B cell (primary cell): ENCODE measurements around the gene SWAP70. TPM values are rescaled to one million over a fixed set of nuclear protein-coding genes. Genes with fewer than 3 reads are reported as not detected.

Experiments
- ATAC-seq: fragments of 200-7000 bp; cut with Tn5 transposase; one replicate; pipeline ENCODE4 v1.10.0; 2021; ENCODE audit warnings: low read depth, mild to moderate bottlenecking, moderate number of reproducible peaks, moderate library complexity
- CTCF ChIA-PET: fragments of 350-600 bp; sonication (Branson Sonifier 250); formaldehyde crosslinking; loops from one replicate; lab custom pipeline; 2021; ENCODE audit warnings: antibody characterized with exemption, inconsistent platforms; lab: Charles Lee
- POLR2A ChIA-PET: fragments of 350-600 bp; sonication (Branson Sonifier 250); formaldehyde crosslinking; loops from one replicate; lab custom pipeline; 2021; ENCODE audit warnings: antibody characterized with exemption; lab: Charles Lee
- DNase-seq: peaks from one replicate; pipeline ENCODE4 v3.0.0; 2013
- H2AFZ ChIP-seq: 2 replicates; pipeline ENCODE4 v1.6.1; 2012; ENCODE audit warnings: mild to moderate bottlenecking, low read depth, low read length; ENCODE audit not compliant: insufficient read depth, poor library complexity, severe bottlenecking
- H3K27ac ChIP-seq, 2 donors: 1 replicate in 1 of 2; 2 replicates in 1 of 2; pipeline ENCODE4 v1.5.1; 2012 to 2013; ENCODE audit warnings: low read length in 2 of 2, mild to moderate bottlenecking in 2 of 2, moderate library complexity in 1 of 2
- H3K27me3 ChIP-seq, 4 experiments: fragments of 200-600 bp in 1 of 4; sonication (generic) in 1 of 4; replicated peaks in 1 of 4; 1 replicate in 2 of 4; 2 replicates in 2 of 4; pipeline versions ENCODE4 v1.6.1 to v1.7.0; 2013 to 2016; ENCODE audit warnings: low read length in 3 of 4, mild to moderate bottlenecking in 2 of 4, mixed read lengths in 1 of 4, moderate library complexity in 1 of 4; ENCODE audit not compliant: insufficient read depth in 4 of 4, control insufficient read depth in 3 of 4; ENCODE audit errors: control extremely low read depth in 1 of 4
- H3K36me3 ChIP-seq, 2 experiments: replicated peaks in 1 of 2; 1 replicate in 1 of 2; 2 replicates in 1 of 2; pipeline versions ENCODE4 v1.6.1 to v1.7.1; 2013; ENCODE audit warnings: low read length in 1 of 2; ENCODE audit not compliant: insufficient read depth in 2 of 2, control insufficient read depth in 1 of 2; ENCODE audit errors: control extremely low read depth in 1 of 2, extremely low read depth in 1 of 2
- H3K4me1 ChIP-seq, 2 donors: fragments of 200-600 bp in 1 of 2; sonication (generic) in 1 of 2; 1 replicate in 1 of 2; 2 replicates in 1 of 2; pipeline versions ENCODE4 v1.5.1 to v1.6.1; 2013 to 2017; ENCODE audit warnings: low read length in 2 of 2; ENCODE audit not compliant: control insufficient read depth in 2 of 2, insufficient read depth in 2 of 2
- H3K4me2 ChIP-seq: replicated peaks from 2 replicates; pipeline ENCODE3; 2012; ENCODE audit warnings: mild to moderate bottlenecking, low read depth, low read length; ENCODE audit not compliant: poor library complexity, severe bottlenecking
- H3K4me3 ChIP-seq, 5 experiments: fragments of 200-600 bp in 1 of 5; sonication (generic) in 1 of 5; 1 replicate in 3 of 5; 2 replicates in 2 of 5; pipeline versions ENCODE4 v1.5.1 to v1.7.0; 2011 to 2016; ENCODE audit warnings: low read length in 4 of 5, mild to moderate bottlenecking in 4 of 5, low read depth in 2 of 5, control low read depth in 1 of 5, moderate library complexity in 1 of 5; ENCODE audit not compliant: insufficient read depth in 1 of 5; ENCODE audit errors: control extremely low read depth in 1 of 5, extremely low read depth in 1 of 5
- H3K79me2 ChIP-seq: fragments of 200-600 bp; sonication (generic); one replicate; pipeline ENCODE4 v1.6.0; 2016; ENCODE audit warnings: low read length; ENCODE audit not compliant: control insufficient read depth, insufficient read depth
- H3K9ac ChIP-seq: fragments of 200-600 bp; sonication (generic); 2 replicates; pipeline ENCODE4 v1.6.1; 2017; ENCODE audit warnings: mild to moderate bottlenecking, low read length, moderate library complexity
- H3K9me3 ChIP-seq, 3 donors: one replicate each; pipeline versions ENCODE4 v1.6.1 to v1.7.1; 2013; ENCODE audit warnings: low read length in 2 of 3; ENCODE audit not compliant: control insufficient read depth in 2 of 3, insufficient read depth in 1 of 3; ENCODE audit errors: control extremely low read depth in 1 of 3
- H4K20me1 ChIP-seq: 2 replicates; pipeline ENCODE4 v1.6.0; 2012; ENCODE audit warnings: mild to moderate bottlenecking, low read length; ENCODE audit not compliant: insufficient read depth, control insufficient read depth, poor library complexity, severe bottlenecking
- H3K27ac Mint-ChIP-seq: one replicate; pipeline ENCODE4 v1.8.0; 2021; ENCODE audit warnings: mixed read lengths
- H3K27me3 Mint-ChIP-seq: one replicate; pipeline ENCODE4 v1.8.0; 2021; ENCODE audit warnings: mixed read lengths
- H3K4me1 Mint-ChIP-seq: one replicate; pipeline ENCODE4 v1.8.0; 2021; ENCODE audit warnings: mixed read lengths
- H3K4me3 Mint-ChIP-seq: one replicate; pipeline ENCODE4 v1.8.0; 2021; ENCODE audit warnings: mixed read lengths
- H3K9me3 Mint-ChIP-seq: one replicate; pipeline ENCODE4 v1.8.0; 2022; ENCODE audit warnings: mixed read lengths; ENCODE audit not compliant: insufficient read depth
- CTCF ChIP-seq: fragments of 200-600 bp; IDR thresholded peaks from one replicate; pipeline ENCODE4 v1.8.0; 2022; ENCODE audit warnings: antibody characterized with exemption, mild to moderate bottlenecking
- EZH2 ChIP-seq: IDR thresholded peaks from 2 replicates; pipeline ENCODE4 v1.6.1; 2012; ENCODE audit warnings: borderline replicate concordance, low read depth, mild to moderate bottlenecking, moderate library complexity, low read length; ENCODE audit not compliant: insufficient read depth, poor library complexity, severe bottlenecking
- WGBS: methylation state at CpG from one replicate; pipeline ENCODE4 v1.1.5; 2013; ENCODE audit warnings: missing lambda C conversion rate; ENCODE audit not compliant: insufficient coverage; 5-methylcytosine and 5-hydroxymethylcytosine counted together
- intact Hi-C: fragments of 100-400 bp; cut with micrococcal nuclease; formaldehyde crosslinking; loops from one replicate; pipeline ENCODE4 v1.10.0; 2022
- polyA plus RNA-seq: library from polyadenylated mRNA; depleted of rRNA; stranded (reverse); fragments of >200 nt; gene quantifications from 2 replicates; pipeline ENCODE4 v1.2.3, GENCODE V29; 2012
- total RNA-seq, 2 donors: library from RNA; stranded (reverse); fragments of 120-200 nt in 1 of 2; gene quantifications; 1 replicate in 1 of 2; 2 replicates in 1 of 2; pipeline versions ENCODE4 v1.2.3 to v1.2.4, GENCODE V29; 2013 to 2022

Gene SWAP70
- total and polyA plus RNA-seq, 2 donors (not counting 1 experiment from before 2014, with no cell fraction given), result 69.8 to 200 TPM

- Histone ChIP-seq H3K9ac (no peak overlapping the region), H3K27me3 (no peaks in the 10 kb centered on the region), H3K27ac (peak overlapping the region; percentile 60 to 66), H3K36me3 (peaks cover 0 to 56% of the 10 kb centered on the region in 2 experiments), H2AFZ (no peak overlapping the region), H3K4me2 (peak overlapping the region; percentile 41), H3K4me3 (no peak overlapping the region), H3K9me3 (peaks cover 0 to 1% (median 0%) of the 10 kb centered on the region in 3 donors), H3K79me2 (peaks cover 98% of the 10 kb centered on the region), H3K4me1 (peaks cover 82 to 91% of the 10 kb centered on the region in 2 donors), H4K20me1 (peaks cover 36% of the 10 kb centered on the region)
- CTCF ChIA-PET, result interaction anchor here (0.6 to 4.4 kb wide), 18 partner anchors 10 to 210 kb away, joined by 3 to 33 read pairs (median 4); partner anchors contain the start of gene WEE1
- Mint-ChIP-seq H3K27ac (peak overlapping the region; percentile 90), H3K4me3 (peak overlapping the region; percentile 58), H3K4me1 (peaks cover 77% of the 10 kb centered on the region), H3K9me3 (peaks cover 3% of the 10 kb centered on the region), H3K27me3 (no peaks in the 10 kb centered on the region)
- DNase-seq (peak; percentile 79), ATAC-seq (peak; percentile 69)
- POLR2A ChIA-PET, result interaction anchor here (0.9 to 1.6 kb wide), 6 partner anchors 16 to 102 kb away, joined by 3 to 9 read pairs (median 5); no protein-coding TSS in a partner anchor
- 25% methylated on average over 4 of the region's 4 CpGs for WGBS
- TF ChIP-seq EZH2, result no peak
- intact Hi-C loops, result loop anchor here (1.0 to 2.0 kb wide), 2 partner anchors 24 to 102 kb away; no protein-coding TSS in a partner anchor
These were observed 52.6 kb downstream of the SWAP70 start for GRCh38 chr11:9716275-9717039.

- H3K9me3 Mint-ChIP-seq, result peaks cover 3% of the 10 kb centered on the region
- peak overlapping the region; percentile 90 for H3K27ac Mint-ChIP-seq
- H3K27me3 ChIP-seq, result no peaks in the 10 kb centered on the region
- peaks cover 82 to 88% of the 10 kb centered on the region in 2 donors for H3K4me1 ChIP-seq
- no peak overlapping the region for H3K9ac ChIP-seq
- H3K9me3 ChIP-seq, result peaks cover 0 to 1% (median 0%) of the 10 kb centered on the region in 3 donors
- H3K27me3 Mint-ChIP-seq, result no peaks in the 10 kb centered on the region
- H3K79me2 ChIP-seq, result peaks cover 98% of the 10 kb centered on the region
- H3K4me3 Mint-ChIP-seq, result peak overlapping the region; percentile 58
- WGBS, result 5% methylated on average over 3 of the region's 3 CpGs
- H4K20me1 ChIP-seq, result peaks cover 31% of the 10 kb centered on the region
- H3K4me3 ChIP-seq, result no peak overlapping the region
- ATAC-seq (no peak), DNase-seq (no peak)
- H3K4me2 ChIP-seq, result peak overlapping the region; percentile 41
- no peak overlapping the region for H2AFZ ChIP-seq
- H3K4me1 Mint-ChIP-seq, result peaks cover 75% of the 10 kb centered on the region
- ChIA-PET CTCF (interaction anchor here (0.6 to 4.4 kb wide), 12 partner anchors 9 to 116 kb away, joined by 3 to 33 read pairs (median 4); no protein-coding TSS in a partner anchor), POLR2A (interaction anchor here (0.6 to 1.6 kb wide), 6 partner anchors 17 to 141 kb away, joined by 3 to 9 read pairs (median 5); no protein-coding TSS in a partner anchor)
- peak overlapping the region; percentile 32 to 66 for H3K27ac ChIP-seq
- intact Hi-C loops, result loop anchor here (2.0 kb wide), 1 partner anchor 24 kb away; no protein-coding TSS in a partner anchor
- peaks cover 0 to 53% of the 10 kb centered on the region in 2 experiments for H3K36me3 ChIP-seq
- TF ChIP-seq EZH2, result no peak
- TF ChIP-seq CTCF, result no peak
These were observed 53.1 kb downstream of the SWAP70 start for GRCh38 chr11:9717040-9717357.
